ENCODE data around the gene YOD1. TPM values are rescaled to one million over a fixed set of nuclear protein-coding genes. Genes with fewer than 3 reads are reported as not detected.
A peak's percentile ranks its signal among the peaks of the same experiment; 100 is the strongest.

Gene YOD1
- total RNA-seq, 6 donors from 2014 or later, result 6.0 to 24.4 (median 9.4) TPM

DNA sequence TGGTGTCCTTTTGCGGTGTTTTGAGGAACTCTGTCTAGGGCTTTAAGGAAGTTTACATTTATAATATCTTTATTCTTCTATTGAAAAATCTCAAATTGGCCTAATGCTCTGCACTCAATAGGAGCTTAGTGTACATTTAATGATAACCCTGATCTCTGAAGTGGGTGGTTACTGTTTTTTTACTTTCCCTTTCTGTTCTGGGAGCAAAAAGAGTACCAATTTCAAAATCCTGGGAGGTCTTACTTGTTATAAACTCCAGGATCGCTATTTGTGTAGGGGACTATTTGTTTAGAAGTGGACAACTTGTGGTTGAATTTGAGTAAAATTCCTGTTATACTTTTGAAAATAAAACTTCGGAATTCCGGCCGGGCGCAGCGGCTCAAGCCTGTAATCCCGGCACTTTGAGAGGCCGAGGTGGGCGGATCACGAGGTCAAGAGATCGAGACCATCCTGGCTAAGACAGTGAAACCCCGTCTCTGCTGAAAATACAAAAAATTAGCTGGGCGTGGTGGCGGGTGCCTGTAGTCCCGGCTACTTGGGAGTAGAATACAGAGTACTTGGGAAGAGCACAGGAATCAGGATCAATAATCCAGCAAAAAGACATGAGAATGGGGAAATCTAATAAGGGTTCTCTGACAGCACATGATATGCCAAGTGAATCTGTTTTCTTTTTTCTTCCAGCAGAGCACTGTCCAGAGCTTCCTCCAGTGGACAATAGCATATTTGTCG is 38.8 kb upstream of the YOD1 start:
- H3K27ac ChIP-seq, result no peak overlapping the region
- H3K36me3 ChIP-seq, result no peaks in the 10 kb centered on the region
- H3K4me1 ChIP-seq, result peaks cover 0 to 21% (median 14%) of the 10 kb centered on the region in 4 donors
- H3K27me3 ChIP-seq, result no peaks in the 10 kb centered on the region
- no peaks in the 10 kb centered on the region for H3K9me3 ChIP-seq
- TF ChIP-seq POLR2AphosphoS5 (IDR thresholded peaks at IDR 0.05), result no peak
- no peak for TF ChIP-seq POLR2A (IDR thresholded peaks at IDR 0.05)
- no peak overlapping the region for H3K4me3 ChIP-seq
- ATAC-seq (ENCODE audit: low FRiP score in 2 of 2) (no peak), DNase-seq (peak in 1 of 2 donors; percentile 31)
- 90 to 92% methylated on average over 17 of the region's 17 CpGs for WGBS, 2 donors

DNA sequence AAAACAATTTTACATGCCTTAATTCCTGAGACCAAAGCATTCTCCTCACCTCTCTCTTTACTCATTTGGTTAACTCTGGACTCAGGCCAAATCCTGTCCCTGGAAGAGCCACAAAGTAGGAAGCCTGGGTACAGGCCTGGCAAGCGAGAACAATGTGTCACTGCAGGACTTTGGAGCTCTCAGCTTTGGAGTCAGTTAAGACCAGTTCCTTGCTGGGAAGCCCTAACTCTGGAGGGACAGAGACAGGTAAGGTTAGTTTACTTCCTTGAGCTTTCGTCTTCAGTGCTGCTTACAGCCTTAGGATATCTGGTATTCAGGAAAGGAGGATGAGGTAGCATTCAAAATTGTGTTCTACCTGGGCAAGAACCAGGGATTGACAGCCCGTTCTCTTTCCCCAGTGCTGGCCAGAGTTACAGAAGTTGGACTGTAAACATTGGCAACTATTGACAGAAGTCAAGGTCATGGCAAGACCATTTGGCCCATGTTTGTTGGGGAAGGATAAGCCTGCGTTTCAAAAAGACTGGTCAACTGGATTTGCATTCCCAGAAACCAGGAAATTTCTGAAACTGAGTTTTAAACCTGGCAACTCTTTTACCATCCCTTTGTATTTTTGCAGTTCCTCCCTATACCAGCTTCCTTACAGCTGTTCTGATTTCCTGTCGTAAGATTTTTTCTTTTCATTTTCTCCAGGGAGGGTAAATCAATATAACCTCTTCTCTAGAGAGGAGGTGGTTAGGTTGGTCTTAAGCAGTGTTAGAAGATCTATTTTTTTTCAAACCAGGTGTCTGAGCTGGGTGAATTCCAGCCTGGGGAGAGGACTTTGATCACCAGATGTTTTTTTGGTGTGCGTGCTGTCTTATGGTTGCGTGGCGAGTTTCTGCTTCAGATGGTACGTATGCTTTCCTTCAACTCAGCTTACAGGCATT is 38.0 kb upstream of the YOD1 start, which contains the start of gene C4BPB:
Gene C4BPB, plus strand, starts transcription at position 160 of the 926 bp plus-strand sequence. Its CDS starts 672 bp downstream, at position 832.
- Histone ChIP-seq H3K27ac (peak within 1 kb of the TSS in 2 of 4 donors; percentile 3 to 68), H3K27me3 (no peaks in the 10 kb centered on the region), H3K9me3 (no peaks in the 10 kb centered on the region), H3K36me3 (no peaks in the 10 kb centered on the region), H3K4me3 (no peak within 1 kb of the TSS), H3K4me1 (peaks cover 0 to 25% (median 16%) of the 10 kb centered on the region in 4 donors)
- ATAC-seq (ENCODE audit: low FRiP score in 2 of 2), result peak; percentile 14 to 49
- DNase-seq, result peak in 1 of 2 donors; percentile 36
- WGBS, 2 donors, result 66 to 76% methylated on average over 8 to 9 of the region's 9 CpGs
- TF ChIP-seq POLR2AphosphoS5 (IDR thresholded peaks at IDR 0.05) (no peak), POLR2A (IDR thresholded peaks at IDR 0.05) (no peak), EP300 (IDR thresholded peaks at IDR 0.05) (no peak)
- TF ChIP-seq, protein P1, sequence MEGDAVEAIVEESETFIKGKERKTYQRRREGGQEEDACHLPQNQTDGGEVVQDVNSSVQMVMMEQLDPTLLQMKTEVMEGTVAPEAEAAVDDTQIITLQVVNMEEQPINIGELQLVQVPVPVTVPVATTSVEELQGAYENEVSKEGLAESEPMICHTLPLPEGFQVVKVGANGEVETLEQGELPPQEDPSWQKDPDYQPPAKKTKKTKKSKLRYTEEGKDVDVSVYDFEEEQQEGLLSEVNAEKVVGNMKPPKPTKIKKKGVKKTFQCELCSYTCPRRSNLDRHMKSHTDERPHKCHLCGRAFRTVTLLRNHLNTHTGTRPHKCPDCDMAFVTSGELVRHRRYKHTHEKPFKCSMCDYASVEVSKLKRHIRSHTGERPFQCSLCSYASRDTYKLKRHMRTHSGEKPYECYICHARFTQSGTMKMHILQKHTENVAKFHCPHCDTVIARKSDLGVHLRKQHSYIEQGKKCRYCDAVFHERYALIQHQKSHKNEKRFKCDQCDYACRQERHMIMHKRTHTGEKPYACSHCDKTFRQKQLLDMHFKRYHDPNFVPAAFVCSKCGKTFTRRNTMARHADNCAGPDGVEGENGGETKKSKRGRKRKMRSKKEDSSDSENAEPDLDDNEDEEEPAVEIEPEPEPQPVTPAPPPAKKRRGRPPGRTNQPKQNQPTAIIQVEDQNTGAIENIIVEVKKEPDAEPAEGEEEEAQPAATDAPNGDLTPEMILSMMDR (IDR thresholded peaks at IDR 0.05), result no peak

DNA sequence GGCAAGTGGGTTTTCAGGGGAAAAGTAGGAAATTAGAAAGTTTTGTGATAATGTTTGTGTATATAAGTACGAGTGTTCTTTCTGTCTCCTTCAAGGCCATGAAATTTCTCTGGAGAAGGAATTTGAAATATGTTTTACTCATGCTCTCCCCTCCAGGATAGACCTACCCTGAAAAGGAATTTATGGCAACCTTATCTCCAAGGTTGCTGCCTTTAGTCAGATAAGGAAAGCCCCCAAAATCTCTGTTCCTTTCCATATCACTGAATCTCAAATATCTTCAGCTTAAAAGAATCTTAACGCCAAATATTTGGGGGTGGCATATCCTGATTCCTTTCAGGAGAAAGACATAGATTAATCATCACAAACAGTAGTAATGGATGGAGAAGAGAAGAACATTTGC is 37.2 kb upstream of the YOD1 start:
- TF ChIP-seq EP300 (IDR thresholded peaks at IDR 0.05), result no peak
- TF ChIP-seq, protein P1 (IDR thresholded peaks at IDR 0.05), result no peak
- no peak for TF ChIP-seq POLR2A (IDR thresholded peaks at IDR 0.05)
- TF ChIP-seq POLR2AphosphoS5 (IDR thresholded peaks at IDR 0.05), result no peak
- Histone ChIP-seq H3K4me3 (no peak overlapping the region), H3K27me3 (no peaks in the 10 kb centered on the region), H3K4me1 (peaks cover 0 to 25% (median 16%) of the 10 kb centered on the region in 4 donors), H3K9me3 (no peaks in the 10 kb centered on the region), H3K27ac (peak overlapping the region in 1 of 4 donors; percentile 68), H3K36me3 (no peaks in the 10 kb centered on the region)
- no peak for DNase-seq
- ATAC-seq (ENCODE audit: low FRiP score in 2 of 2), result no peak
- WGBS, 2 donors, result 63 to 65% methylated on average over 2 of the region's 2 CpGs

DNA sequence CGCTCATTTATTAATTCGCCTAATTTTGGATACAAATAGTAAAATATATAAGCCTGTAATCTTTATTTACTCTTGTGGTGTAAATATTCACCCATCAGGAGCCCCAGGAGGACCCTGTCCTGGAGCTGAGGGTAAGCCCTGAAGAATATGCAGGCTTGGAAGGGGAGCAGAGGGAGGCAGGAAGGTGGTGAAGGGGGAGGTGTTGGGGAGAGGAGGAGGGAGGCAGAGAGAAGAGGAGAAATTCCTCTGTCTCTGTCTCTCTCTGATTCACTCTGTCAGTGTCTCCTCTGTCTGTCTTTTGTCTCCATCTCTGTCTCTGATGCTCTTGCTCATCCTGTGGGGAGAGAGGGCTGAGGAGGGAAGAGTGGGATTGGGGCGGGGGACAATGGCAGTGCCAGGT is 34.9 kb upstream of the YOD1 start:
- Histone ChIP-seq H3K27me3 (no peaks in the 10 kb centered on the region), H3K4me1 (peaks cover 0 to 25% (median 13%) of the 10 kb centered on the region in 4 donors), H3K27ac (peak overlapping the region in 1 of 4 donors; percentile 24), H3K36me3 (no peaks in the 10 kb centered on the region), H3K9me3 (no peaks in the 10 kb centered on the region), H3K4me3 (no peak overlapping the region)
- ATAC-seq (ENCODE audit: low FRiP score in 2 of 2) (no peak), DNase-seq (no peak)
- TF ChIP-seq POLR2A (IDR thresholded peaks at IDR 0.05) (no peak), EP300 (IDR thresholded peaks at IDR 0.05) (no peak)
- TF ChIP-seq, protein P1 (IDR thresholded peaks at IDR 0.05), result no peak
- 73 to 75% methylated on average over 3 of the region's 3 CpGs for WGBS, 2 donors

DNA sequence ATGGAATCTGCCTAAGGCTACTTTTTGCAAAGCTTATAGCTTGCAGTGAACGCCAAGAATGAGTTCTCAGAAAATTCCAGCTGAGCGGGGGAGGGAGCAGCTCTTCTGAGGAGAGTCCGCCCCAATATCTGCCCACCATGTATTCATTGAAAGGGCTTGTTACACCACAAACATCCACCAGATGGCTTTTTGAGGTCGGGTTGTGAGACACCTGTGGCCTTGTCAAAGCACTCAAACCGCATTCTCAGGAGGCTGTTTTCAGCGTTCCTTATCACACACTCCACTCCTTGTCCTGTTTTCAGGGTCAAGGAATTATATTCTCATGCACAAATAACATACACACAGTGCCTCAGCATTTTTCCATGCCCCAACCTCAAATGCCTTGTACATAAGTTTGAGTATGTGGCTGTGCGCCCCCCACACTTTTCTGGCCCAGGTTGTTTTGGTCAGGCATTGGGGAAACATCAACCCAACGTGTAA is 33.7 kb upstream of the YOD1 start:
- TF ChIP-seq, protein P1 (IDR thresholded peaks at IDR 0.05), result peak; percentile 36 to 82 (median 68)
- TF ChIP-seq EP300 (IDR thresholded peaks at IDR 0.05), result no peak
- Histone ChIP-seq H3K4me3 (no peak overlapping the region), H3K27ac (peak overlapping the region in 2 of 4 donors; percentile 24 to 37), H3K4me1 (peaks cover 0 to 22% (median 8%) of the 10 kb centered on the region in 4 donors), H3K27me3 (no peaks in the 10 kb centered on the region), H3K36me3 (no peaks in the 10 kb centered on the region), H3K9me3 (no peaks in the 10 kb centered on the region)
- ATAC-seq (ENCODE audit: low FRiP score in 2 of 2), result peak; percentile 64 to 78
- 26 to 29% methylated on average over 8 of the region's 8 CpGs for WGBS, 2 donors
- peak in 1 of 2 donors; percentile 76 for DNase-seq

All from upper lobe of left lung (tissue), 6 donors.